GM19193 (cell line): Measurements from ENCODE around the gene ALAS2.

Experiments
- POLR2A ChIP-seq: IDR thresholded peaks from 4 replicates; pipeline ENCODE4 v1.6.1; 2011; ENCODE audit not compliant: insufficient read depth, insufficient read length; ENCODE audit errors: extremely low read depth

The ALAS2 gene, protein sequence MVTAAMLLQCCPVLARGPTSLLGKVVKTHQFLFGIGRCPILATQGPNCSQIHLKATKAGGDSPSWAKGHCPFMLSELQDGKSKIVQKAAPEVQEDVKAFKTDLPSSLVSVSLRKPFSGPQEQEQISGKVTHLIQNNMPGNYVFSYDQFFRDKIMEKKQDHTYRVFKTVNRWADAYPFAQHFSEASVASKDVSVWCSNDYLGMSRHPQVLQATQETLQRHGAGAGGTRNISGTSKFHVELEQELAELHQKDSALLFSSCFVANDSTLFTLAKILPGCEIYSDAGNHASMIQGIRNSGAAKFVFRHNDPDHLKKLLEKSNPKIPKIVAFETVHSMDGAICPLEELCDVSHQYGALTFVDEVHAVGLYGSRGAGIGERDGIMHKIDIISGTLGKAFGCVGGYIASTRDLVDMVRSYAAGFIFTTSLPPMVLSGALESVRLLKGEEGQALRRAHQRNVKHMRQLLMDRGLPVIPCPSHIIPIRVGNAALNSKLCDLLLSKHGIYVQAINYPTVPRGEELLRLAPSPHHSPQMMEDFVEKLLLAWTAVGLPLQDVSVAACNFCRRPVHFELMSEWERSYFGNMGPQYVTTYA

DNA sequence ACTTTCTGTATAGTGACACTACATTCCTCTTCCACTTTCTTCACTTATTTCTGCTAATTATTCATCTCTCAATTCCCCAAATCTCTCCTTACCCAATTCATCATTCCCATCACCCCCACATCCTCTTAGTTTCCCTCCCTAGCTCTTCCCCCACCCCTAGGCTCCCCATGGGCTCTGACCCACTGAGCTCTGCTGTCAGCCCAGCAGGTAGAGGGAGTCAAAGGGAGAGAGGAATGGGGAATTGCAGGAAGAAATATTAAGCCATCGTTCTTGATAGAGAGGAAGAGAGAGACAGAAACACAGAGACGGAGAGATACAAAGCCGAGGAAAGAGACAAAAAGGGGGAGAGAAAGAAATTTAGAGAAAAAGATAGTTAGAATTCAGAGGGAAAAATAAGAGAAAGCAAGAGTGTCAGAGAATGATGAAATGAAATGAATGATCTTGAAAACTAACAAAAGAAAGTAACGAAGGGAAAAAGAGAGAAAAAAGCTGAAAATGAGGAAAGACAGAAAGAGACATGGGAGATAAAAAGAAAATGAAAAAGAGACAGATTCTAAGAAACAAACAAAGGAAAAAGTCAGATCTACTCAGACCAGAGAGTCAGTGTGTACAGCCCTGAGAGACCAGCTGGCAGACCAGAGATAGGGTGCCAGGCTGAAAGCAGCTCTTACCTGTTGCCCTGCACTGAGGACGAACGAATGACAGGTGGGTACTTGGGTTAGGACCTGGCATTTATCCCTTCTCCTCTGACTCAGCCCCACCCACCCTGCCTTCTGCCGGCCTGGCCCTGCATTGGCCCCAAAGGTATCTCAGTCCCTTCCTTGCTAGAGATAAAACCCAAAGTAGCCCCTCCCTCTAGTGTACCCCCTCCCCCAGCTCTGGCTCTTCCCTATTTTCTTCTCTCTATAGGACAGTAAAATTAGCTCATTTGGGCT, at the start of gene ALAS2:
Gene ALAS2, minus strand, starts transcription at position 707 of the 935 bp plus-strand sequence. CDS start 4,977 bp downstream, outside the sequence.
- TF ChIP-seq POLR2A: no peak

DNA sequence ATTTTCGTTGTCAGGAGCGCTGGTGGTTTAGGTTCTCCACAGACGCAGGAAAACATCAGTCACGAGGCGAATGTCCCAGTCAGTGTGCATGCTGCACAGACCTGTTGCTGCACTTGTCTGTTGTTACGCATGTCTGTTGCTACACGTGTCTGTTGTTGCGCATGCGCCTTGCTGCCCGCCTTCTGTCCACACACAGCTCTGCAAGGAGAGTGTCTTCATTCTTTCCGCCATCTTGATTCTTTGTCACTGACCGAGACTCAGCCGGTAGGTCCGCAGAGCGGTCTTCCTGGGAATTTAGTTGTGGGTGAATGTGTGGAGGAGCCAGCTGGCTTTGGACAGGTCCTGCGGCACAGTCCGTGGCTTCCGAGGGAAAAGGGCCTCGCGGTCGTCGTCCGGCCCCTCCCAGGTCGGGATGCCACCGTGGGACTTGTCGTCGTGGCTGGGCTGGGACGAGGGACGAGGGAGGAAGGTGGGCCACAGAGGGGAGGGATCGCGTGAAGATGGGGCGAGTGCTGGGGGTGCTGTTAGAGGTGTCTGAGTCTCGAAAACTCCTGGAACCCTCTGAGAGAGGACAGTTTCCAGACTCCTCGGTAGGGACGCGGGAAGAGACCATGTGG, 44.2 kb upstream of the ALAS2 start, which contains the start of gene PAGE2B:
Gene PAGE2B, plus strand, starts transcription at position 180 of the 617 bp plus-strand sequence. CDS start 1,012 bp downstream, outside the sequence.
- no peak for TF ChIP-seq POLR2A

DNA sequence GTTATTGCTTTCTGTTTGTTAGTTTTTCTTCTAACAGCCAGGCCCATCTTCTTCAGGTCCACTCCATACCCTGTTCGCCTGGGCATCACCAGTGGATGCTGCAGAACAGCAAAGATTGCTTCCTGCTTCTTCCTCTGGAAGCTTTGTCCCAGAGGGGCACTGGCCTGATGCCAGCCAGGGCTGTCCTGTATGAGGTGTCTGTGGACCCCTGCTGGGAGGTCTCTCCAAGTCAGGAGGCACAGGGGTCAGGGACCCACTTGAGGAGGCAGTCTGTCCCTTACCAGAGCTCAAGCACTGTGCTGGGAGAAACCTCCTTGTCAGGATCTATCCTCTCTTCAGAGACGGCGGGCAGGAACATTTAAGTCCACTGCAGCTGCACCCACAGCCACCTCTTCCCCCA, 41.5 kb upstream of the ALAS2 start:
- no peak for TF ChIP-seq POLR2A

DNA sequence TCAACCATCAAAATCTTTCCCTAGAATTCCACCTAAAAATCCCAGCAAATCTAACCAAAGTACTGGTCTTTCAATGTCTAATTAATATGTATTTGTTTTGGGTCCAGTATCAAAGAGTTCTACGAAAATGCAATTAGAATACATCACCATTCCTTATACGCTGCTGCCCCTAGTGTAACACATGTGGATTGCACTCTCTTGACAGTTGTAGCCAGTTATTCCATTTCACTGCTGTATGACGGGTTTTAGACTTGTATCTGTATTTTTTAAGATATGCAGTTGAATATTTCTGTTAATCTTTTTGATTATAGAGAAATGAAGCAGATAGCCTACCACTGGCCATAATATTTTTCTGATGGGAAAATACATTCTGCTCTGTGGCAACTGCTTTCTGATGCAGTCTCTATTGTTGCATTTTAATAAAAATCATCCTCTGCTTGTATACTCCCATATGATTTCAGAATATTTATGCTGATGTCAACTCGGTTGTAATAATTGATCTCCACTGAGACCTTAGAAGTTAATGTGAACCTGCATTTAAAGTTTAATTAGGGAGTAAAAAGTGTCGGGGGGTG, 27.0 kb upstream of the ALAS2 start:
- TF ChIP-seq POLR2A: no peak

DNA sequence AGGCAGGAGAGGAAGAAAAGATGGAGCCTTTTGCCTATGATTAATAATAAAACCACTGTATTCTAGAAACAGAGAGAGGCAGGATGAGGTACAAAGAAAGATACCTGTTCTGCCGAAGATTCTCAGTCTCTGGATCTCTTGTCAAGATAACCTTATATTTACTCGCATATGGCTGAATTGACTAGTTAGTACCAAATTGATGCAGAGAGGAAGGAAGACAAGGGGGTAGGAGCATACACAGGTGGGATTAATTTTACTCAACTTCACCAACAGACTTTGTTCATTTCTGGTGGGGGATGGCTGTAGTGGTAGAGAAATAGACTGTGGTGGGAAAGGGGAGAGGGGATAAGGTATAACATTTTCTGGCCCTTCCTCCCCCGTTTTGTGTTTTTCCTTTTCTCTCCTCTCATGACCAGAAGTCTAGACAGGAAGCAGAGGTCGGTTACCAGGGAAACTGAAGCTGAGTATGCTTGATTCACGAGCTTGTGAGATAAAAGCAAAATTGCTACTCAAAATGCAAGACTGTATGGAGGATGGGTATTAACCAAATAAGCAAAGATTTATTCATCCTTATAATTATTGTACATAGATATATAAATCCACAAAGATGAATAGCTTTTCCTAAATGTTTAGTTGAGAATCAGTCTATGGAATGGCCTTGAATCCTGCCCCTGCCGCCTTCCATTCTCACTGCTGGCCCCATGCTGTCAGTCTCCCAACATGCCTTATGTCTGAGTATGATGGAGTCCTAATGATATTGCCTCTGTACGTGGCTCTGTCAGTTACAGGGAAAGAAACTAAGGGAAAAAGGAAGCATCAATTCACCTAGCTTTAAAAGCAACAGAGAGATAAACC, 26.3 kb upstream of the ALAS2 start:
- no peak for TF ChIP-seq POLR2A

DNA sequence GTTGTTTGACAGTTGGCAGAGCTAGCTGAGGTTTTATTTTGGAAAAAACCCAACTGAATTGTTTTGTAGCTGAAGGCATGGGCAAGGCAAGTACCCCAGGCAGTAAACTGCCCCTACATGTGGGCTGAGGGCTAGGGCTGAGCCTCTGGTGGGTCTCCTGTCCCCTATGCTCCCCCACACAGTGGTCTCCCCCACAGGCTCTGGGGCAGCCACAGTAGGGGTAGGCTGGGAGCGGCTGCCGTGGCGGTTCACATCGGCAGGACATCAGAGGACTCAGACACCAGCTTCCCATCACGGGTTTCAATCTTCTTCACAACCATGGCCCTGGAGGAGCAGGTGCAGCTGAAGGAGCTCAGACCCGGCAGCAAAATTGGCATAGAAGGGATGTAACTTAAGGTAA, 10.7 kb upstream of the ALAS2 start:
- TF ChIP-seq POLR2A: no peak

DNA sequence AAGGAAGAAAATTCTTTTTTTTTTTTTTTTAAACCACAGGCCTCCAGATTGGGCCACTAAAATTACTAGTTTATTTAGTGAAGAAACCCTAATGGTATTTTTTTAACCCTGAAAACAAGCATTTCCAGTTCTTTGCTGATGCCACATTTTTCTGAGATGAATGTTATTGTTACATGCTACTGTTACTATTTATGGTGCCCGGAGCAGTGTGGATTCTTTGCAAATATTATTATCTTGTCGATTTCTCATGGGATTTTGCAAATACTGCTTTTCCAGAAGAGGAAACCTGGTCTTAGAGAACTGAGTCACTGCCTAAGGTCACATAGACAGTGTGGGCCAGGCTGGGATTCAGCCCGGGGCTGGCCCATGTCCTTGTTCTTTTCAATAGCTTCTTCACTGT, 8.7 kb upstream of the ALAS2 start:
- no peak for TF ChIP-seq POLR2A

DNA sequence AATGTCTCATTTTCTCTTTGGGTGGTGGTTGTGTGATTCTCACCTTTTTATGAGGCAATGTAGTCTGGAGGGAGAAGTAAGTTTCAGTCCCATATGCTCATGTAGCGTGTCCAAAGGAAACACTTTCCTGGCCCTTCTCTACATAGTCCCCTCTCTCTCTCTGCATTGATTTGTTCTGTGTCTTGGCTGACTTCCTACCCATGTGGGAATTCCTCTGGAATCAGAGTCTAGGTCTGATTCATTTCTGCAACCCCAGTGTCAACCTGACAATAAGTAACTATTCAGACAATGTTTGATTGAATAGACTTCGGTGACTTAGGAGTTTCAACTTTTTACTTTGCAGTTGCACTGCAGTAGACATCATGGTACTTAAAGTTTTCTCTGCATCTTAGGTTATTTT, 2.7 kb upstream of the ALAS2 start:
- TF ChIP-seq POLR2A: no peak

DNA sequence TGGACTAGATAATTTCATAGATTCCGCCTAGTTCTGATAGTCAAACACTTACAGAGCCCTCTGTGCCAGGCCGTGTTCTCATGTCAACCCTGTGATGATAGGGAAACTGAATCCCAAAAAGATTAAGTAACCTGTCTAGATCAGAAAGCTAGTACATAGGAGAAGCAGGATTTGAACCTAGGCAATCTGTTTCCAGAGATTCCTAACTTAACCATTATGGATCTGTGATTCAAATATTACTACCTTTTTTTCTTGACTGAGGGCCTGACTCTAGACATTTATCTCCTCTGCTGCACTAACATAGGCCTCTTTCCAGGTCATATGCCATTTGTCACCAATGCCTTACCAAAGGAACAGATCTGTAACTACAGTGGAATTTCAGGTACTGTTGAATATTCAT, 1.5 kb downstream of the ALAS2 start:
- no peak for TF ChIP-seq POLR2A

DNA sequence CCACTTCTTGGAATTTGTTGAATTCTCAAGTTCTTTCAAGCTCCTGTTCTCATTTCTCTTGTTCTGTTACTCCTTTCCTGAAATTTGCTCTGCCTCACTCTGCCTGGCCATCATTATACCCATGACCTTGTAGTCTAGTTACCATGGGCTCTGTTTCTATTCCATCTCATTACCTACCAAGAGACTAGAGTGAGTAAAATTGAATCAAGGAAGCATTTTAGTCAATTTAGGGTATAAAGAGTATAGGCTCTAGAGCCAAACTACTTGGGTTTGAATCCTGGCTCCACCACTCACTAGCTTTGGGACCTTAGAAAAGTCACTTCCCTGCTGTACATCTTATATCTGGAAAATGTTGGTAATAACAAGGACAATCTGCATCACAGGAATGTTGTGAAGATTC, 2.2 kb downstream of the ALAS2 start:
- TF ChIP-seq POLR2A: no peak

DNA sequence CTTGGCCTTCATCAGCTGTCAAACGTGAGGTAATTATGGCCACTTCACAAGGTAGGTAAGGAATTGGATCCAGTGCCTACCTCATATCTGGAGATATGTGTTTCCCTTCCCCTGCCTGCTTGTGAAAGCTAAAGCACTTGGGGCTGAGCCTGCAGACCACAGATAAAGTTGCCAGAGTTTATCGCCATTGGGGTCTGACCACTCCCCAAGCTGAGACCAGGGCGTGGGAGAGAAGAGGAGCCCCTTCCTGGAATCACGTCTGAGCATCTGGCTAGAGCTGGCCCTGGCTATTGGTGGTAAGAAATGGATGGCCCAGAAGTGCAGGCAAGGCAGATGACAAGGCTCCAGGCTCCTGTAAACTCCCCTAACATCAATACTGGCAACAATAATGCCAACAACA, 2.7 kb downstream of the ALAS2 start:
- no peak for TF ChIP-seq POLR2A

DNA sequence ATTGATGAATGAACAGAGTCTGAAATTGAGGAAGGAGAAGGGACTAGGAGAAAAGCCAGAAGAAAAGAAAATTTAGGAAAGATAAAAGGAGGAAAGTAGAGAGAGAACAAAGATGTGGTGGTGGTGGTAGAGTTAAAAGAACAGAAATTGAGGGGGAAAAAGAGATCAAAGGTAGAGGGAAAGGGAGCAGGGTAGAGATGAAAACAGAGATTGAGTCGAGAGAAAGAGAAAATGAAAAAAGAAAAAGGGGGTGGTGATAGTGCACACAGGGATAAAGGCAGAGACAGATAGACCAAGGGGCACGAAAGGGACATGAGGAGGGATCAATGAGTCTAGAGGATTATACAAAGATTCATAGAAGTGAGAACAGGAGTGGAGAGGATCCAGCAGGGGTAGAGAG, 3.9 kb downstream of the ALAS2 start:
- no peak for TF ChIP-seq POLR2A

DNA sequence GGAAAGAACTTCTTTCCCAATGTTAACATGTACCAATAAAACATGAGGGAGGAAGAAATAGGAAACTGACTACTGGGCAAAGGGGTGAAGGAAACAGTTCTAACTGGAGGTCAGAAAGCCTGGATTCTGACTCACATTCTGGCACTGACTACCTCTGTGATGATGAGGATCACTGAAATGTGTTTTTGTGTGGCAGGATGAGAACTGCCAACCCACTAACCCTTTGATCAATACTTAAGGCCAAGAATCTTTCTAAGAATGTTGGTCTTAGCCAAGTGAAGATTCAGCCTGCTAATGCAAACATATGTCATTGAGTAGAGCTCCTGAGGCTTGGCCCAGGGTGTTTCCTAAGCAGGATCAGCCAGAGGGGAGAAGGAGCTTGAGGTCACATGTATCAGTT, 4.6 kb downstream of the ALAS2 start:
- no peak for TF ChIP-seq POLR2A
